HG02678 (cell line): ENCODE data around the gene SLC6A9.

Source experiments
- ATAC-seq: cut with Tn5 transposase; IDR thresholded peaks from one replicate; pipeline ENCODE4 v1.9.1; 2021; ENCODE audit warnings: mild to moderate bottlenecking, moderate library complexity; ENCODE audit not compliant: unreplicated experiment

The SLC6A9 gene

GRCh38 chr1:44031252-44032169, at the start of gene SLC6A9:
TSS of gene SLC6A9 (minus strand) at chr1:44031462. CDS start at chr1:44024277, 7,185 bp downstream.
- no peak for ATAC-seq

DNA sequence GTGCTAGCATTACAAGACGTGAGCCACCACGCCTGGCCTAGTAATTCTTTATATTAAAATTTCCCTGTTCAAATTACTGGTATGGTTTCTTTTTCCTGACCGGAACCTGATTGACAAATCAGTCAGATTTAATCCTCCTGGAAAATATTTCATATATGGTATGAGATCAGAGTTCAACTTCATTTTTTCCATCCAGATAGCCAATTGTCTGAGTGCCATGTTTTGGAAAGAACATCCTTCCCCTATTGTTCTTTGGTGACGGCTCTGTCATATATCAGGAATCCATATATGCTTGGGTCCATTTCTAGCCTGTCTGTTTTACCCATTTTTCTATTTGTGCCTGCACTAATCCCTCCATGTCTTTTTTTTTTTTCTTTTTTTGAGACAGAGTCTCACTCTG, 48.3 kb upstream of the SLC6A9 start:
- no peak for ATAC-seq

DNA sequence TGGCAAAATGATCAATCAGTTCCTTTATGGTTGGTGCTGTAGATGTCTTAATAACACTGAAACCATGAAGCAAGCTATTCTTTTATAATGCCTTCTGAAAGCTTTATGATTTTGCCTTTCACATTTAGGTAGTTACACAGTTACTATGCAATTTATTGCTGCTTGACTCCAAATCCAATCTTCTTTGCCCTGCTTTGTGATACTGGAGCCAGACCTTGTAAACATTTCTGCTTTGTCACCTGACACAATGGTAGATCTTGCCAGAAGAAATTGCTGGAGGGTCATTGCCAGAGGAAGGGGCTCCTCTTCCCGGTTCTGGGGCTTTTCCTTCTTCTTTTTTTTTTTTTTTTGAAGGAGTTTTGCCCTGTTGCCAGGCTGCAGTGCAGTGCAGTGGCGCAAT, 46.8 kb upstream of the SLC6A9 start:
- no peak for ATAC-seq

DNA sequence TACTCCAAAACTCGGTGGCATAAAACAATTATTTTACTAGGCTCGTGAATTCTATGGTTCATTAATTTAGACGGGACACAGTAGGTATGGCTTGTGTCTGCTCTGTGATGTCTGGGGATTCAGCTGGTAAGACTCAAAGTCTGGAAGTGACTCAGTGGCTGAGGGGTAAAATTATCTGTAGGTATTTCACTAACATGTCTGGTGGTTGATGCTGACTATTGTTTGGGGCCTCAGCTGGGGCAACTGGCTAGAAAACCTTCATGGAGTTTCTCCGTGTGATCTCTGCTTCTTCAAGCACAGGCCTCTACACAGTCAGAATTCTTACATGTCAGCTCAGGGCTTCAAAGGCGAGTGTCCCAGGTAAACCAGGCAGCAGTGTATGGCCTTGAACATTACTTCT, 46.2 kb upstream of the SLC6A9 start:
- no peak for ATAC-seq

- no peak for ATAC-seq
These were observed 44.8 kb upstream of the SLC6A9 start for GRCh38 chr1:44076066-44076465.

DNA sequence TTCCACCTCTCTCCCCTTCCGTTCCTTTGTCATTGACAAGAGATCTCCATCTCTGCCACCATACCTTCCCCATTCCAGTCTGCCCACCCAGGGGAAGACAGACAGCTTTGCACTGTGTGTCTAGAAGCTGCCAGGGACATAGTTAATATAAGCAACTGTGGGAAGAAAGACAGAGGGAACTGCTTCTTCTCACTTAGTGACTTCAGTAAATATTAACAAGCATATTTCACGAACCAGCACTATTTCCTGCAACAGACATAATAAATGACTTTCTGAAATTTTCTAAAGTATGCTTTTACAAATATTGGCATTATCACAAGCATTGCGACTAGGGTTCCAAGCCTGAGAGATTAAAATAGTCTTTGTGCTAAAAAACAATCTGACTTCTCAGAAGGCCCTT, 43.2 kb upstream of the SLC6A9 start:
- ATAC-seq, result no peak

GRCh38 chr1:44073528-44073927, 42.3 kb upstream of the SLC6A9 start:
- ATAC-seq, result no peak

- no peak for ATAC-seq
These were observed 41.6 kb upstream of the SLC6A9 start for GRCh38 chr1:44072821-44073220.

GRCh38 chr1:44072204-44072603, 40.9 kb upstream of the SLC6A9 start:
- no peak for ATAC-seq

DNA sequence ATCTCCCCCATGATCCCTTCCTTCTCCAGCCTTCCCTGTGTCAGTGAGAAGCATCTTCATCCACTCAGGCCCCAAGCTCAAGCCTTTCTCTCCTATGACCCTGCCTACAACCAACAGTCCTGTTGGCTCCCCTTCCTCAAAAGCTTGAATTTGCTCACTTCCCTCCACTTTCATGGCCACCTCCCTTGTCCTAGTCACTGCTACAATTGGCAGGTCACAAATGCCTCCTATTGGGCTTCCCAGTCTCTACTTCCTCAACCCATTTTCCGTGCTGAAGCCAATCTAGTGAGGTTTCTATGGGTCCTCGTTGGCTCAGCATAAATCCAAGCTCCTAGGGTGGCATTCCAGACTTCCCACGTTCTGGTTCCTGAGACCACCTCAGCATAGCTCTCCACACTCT, 40.2 kb upstream of the SLC6A9 start:
- ATAC-seq, result no peak

DNA sequence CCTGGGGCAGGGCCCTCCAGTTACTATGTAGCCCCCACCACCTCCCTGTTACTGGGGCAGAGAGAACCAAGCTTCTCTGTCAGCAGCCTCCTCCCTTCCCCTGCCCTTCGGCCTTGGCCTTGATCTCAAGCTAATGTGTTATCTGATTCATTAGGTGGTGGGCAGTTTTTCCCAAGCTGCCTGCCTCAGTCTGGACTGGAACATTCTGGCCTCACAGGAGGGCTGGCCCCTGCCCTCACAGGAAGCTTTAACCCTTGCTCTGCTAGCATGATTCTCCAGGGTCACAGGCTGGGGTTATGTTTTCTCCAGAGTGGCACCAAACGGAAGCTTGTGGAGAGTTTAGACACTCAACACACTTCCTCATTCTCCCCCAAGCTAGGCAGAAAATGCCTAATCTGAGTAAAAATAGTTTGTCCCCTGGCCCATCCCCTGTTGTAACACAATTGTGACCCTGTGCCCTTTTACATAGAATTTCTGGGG, 37.2 kb upstream of the SLC6A9 start:
- no peak for ATAC-seq

- peak; percentile 56 for ATAC-seq
These were observed 36.3 kb upstream of the SLC6A9 start for GRCh38 chr1:44067266-44068250.

DNA sequence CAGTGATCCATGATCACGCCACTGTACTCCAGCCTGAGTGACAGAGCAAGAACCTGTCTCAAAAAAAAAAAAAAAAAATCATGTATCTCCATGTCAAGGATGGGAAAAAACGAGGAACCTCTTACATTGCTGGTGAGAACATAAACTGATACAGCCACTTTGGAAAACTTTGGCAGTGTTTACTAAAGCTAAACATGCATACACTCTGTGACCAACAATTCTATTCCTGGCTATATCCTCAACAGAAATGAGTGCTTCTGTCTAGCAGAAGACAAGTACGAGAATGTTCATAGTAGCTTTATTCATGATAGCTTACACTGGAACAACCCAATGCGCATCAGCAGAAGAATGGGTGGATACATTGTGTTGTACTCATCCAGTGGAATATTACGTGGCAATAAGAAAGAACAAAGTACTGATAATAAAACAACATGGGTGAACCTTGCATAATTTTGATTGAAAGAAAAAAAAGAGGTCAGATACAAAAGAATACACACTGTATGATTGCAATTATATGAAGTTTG, 31.5 kb upstream of the SLC6A9 start:
- no peak for ATAC-seq

GRCh38 chr1:44061857-44062256, 30.6 kb upstream of the SLC6A9 start:
- ATAC-seq, result no peak

DNA sequence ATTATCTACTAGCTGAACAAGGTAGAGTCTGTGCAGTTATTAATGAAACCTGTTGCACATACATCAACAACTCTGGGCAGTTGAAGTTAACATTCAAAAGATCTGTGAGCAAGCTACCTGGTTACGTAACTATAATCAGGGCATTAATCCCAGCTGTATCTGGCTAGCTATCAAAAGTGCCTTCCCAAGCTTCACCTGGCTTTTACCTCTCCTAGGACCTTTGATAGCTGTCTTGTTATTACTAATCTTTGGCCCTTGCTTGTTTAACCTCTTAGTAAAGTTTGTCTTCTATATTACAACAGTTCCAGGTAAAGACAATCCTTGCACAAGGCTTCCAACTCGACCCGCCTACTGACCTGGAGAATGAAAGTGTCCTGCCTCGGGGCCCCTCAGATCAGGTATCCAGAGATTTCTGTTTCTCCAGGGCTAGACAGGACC, 29.6 kb upstream of the SLC6A9 start:
- ATAC-seq, result no peak

GRCh38 chr1:44059664-44060355, 28.5 kb upstream of the SLC6A9 start:
- ATAC-seq, result no peak

- ATAC-seq, result no peak
These were observed 27.9 kb upstream of the SLC6A9 start for GRCh38 chr1:44059212-44059611.

GRCh38 chr1:44057293-44057692, 26.0 kb upstream of the SLC6A9 start:
- no peak for ATAC-seq

DNA sequence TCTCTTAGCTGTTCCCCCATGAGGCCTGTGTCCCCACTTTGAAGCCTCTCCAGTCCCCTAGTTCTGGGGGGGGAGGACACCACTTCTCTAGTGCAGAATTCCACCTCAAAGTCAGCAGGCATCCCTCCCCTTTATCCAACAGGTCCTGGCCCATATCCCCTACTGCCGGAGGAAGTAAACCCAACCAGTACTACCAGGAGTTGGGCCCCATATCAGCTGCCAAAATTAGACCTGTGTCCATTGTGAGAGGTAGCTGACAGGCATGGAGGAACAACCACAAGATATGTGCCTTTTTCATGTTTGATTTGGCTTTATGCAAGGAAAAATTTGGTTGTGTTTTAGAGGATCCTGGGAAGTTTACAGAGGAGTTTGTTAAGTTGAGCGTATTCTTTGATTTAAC, 22.1 kb upstream of the SLC6A9 start:
- ATAC-seq, result no peak

DNA sequence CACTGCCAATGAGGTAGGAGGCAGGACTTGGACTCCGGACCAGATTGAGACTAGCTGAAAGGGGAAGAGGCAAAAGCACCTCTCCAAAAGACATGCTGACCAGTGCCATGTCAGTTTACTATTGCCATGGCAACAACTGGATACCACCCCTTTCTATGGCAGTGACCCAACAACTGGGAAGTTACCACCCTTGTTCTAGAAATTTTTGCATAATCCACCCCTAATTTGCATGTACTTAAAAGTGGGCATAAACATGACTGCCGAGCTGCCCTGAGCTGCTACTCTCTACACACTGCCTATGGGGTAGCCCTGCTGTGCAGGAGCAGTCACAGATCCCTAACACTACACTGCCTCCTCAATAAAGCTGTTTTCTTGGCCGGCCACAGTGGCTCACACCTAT, 19.0 kb upstream of the SLC6A9 start:
- no peak for ATAC-seq

DNA sequence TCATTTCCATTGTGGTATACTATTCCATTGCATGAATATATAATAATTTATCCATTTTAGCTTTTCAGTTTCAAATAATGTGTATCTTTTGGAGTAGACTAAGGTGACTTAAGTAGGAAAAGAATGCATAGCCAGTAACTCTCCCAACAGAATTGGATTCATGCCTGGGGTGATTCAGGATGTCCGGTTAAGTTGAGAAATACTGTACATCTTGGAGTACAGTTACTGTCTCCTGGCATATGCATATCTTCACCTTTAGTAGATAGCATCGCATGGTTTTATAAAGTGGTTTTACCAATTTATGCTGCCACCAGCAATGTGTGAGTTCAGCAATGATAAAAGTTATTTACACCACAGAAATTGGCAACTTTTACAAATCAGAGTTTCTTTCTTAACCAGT, 18.6 kb upstream of the SLC6A9 start:
- ATAC-seq, result no peak
